PFSK-1 (cell line): Measurements from ENCODE around the gene IRF2.
A peak's percentile ranks its signal among the peaks of the same experiment; 100 is the strongest.

Experiments
- FOXP2 ChIP-seq: optimal IDR thresholded peaks from 2 replicates; pipeline ENCODE3; 2011; ENCODE audit warnings: borderline replicate concordance, control low read depth, inconsistent platforms; ENCODE audit not compliant: insufficient read depth; ENCODE audit errors: extremely low read length, extremely low read depth
- POLR2AphosphoS5 ChIP-seq: IDR thresholded peaks from 2 replicates; pipeline ENCODE4 v1.6.1; 2012; ENCODE audit warnings: low read depth, mild to moderate bottlenecking, control low read depth, low read length, moderate library complexity
- SIN3A ChIP-seq: IDR thresholded peaks from 2 replicates; pipeline ENCODE4 v1.6.1; 2012; ENCODE audit warnings: mild to moderate bottlenecking, low read length, moderate library complexity, borderline replicate concordance; ENCODE audit not compliant: insufficient read depth
- TAF1 ChIP-seq: IDR thresholded peaks from 2 replicates; pipeline ENCODE4 v1.6.1; 2012; ENCODE audit warnings: low read length, control low read depth, borderline replicate concordance; ENCODE audit not compliant: insufficient read depth
- TF ChIP-seq, protein P1 (sequence below), 2 experiments: IDR thresholded peaks; 2 replicates each; pipeline versions ENCODE4 v1.6.1 to v1.8.0; 2011 to 2012; ENCODE audit warnings: low read depth in 2 of 2, low read length in 2 of 2, control low read depth in 1 of 2, inconsistent platforms in 1 of 2, mild to moderate bottlenecking in 1 of 2, moderate library complexity in 1 of 2; ENCODE audit not compliant: insufficient read depth in 1 of 2

Gene IRF2

DNA sequence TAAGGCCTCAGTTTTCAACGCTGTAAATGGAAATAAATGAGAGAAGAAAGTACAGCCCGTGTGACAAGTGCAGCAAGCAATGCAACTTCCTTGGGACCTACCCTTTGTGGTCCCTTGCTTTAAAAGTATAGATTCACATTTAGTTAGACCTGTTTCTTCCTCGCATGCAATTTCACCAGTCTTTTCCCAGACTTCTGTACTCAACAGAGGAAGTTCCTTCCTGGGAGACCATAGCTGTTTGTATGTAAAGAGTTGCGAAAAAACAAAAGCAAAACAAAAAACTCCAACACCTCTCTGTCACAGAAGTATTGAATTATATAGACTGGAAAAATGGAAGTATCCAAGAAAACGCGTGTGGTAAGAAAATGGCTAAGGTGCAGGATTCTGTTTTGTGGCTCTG, 1.1 kb upstream of the IRF2 start:
- no peak for TF ChIP-seq TAF1
- TF ChIP-seq SIN3A: no peak
- TF ChIP-seq, protein P1, sequence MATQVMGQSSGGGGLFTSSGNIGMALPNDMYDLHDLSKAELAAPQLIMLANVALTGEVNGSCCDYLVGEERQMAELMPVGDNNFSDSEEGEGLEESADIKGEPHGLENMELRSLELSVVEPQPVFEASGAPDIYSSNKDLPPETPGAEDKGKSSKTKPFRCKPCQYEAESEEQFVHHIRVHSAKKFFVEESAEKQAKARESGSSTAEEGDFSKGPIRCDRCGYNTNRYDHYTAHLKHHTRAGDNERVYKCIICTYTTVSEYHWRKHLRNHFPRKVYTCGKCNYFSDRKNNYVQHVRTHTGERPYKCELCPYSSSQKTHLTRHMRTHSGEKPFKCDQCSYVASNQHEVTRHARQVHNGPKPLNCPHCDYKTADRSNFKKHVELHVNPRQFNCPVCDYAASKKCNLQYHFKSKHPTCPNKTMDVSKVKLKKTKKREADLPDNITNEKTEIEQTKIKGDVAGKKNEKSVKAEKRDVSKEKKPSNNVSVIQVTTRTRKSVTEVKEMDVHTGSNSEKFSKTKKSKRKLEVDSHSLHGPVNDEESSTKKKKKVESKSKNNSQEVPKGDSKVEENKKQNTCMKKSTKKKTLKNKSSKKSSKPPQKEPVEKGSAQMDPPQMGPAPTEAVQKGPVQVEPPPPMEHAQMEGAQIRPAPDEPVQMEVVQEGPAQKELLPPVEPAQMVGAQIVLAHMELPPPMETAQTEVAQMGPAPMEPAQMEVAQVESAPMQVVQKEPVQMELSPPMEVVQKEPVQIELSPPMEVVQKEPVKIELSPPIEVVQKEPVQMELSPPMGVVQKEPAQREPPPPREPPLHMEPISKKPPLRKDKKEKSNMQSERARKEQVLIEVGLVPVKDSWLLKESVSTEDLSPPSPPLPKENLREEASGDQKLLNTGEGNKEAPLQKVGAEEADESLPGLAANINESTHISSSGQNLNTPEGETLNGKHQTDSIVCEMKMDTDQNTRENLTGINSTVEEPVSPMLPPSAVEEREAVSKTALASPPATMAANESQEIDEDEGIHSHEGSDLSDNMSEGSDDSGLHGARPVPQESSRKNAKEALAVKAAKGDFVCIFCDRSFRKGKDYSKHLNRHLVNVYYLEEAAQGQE (IDR thresholded peaks at IDR 0.05; ENCODE audit: insufficient read depth in 1 of 2, low read depth in 2 of 2, low read length in 2 of 2): no peak
- TF ChIP-seq POLR2AphosphoS5: no peak
- TF ChIP-seq FOXP2: no peak

GRCh38 chr4:184475096-184475461, 729 bp upstream of the IRF2 start:
- TF ChIP-seq FOXP2: no peak

DNA sequence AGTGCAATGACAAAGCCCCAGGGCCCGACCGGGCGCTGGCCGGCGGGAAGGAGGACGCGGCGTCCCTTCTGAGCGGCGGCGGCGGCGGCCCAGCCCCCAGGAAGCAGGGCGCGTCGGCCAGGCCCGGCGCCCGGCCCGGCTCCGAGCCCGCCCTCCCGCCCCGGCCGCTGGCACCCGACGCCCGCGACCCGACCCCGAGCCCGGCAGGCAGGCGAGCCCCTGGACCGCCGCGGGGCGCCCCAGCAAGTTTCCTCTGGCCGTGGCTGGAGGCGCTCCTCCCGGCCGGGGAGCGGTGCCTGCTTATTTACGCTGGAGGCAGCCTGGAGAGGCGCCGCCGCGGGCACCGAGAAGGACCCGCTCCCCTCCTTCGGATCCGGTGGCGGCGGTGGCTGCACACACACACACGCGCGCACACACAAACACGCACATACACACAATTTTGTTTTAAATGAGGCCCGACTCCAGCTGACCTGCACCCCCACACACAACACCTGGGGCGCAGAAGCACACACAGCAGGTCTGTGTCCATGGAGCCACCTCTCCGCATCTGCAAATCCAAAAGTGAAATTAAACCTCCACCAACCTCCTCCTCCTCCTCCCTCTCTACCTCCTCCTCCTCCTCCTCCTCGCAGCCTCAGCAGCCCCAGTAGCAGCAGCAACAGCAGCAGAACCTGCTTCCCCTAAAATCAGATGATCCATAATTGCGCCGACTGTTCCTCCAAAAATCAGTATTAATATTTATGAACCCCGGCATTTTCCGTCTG, 669 bp downstream of the IRF2 start:
- TF ChIP-seq POLR2AphosphoS5 (no peak), FOXP2 (peak; percentile 13)

- TF ChIP-seq POLR2AphosphoS5: no peak
- no peak for TF ChIP-seq TAF1
- no peak for TF ChIP-seq FOXP2
- TF ChIP-seq SIN3A: no peak
- TF ChIP-seq, protein P1 (IDR thresholded peaks at IDR 0.05; ENCODE audit: insufficient read depth in 1 of 2, low read depth in 2 of 2, low read length in 2 of 2): no peak
Measured at GRCh38 chr4:184472614-184473498, 1.5 kb downstream of the IRF2 start.

DNA sequence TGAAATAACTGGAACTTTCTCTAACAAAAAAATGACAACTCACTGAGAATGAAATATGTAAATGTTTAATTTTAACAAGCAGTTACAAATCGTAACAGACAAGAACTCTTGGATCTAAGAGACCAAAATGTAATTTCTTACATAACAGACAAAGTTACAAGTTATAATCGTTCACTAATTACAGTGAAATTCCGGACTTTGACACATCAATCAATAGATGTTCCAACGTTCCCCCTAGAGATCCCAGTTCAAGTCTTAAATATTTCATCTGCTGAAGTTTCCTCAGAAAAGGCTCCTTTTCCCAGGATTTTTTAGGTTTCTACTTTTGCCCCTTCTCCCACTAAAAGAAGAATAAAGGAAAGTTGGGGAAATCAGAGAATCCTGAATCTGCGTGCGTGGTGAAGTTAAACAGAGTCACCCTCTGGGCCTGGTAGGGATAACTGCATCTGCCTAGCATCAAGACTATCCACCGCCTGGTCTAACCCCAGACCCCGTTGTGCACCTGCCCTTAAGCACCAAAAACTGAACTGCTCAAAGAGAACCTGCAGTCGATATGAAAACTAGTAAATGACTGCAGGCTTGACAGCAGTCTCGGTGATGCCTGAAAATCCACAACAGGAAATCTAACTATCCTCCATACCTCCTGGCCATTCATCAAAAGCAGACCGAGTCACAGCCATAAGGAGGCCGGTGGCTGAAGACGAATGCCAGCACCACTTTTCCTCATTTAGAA, 2.3 kb downstream of the IRF2 start:
- TF ChIP-seq FOXP2 (no peak), SIN3A (no peak), POLR2AphosphoS5 (no peak), TAF1 (no peak)
- TF ChIP-seq, protein P1 (IDR thresholded peaks at IDR 0.05; ENCODE audit: insufficient read depth in 1 of 2, low read depth in 2 of 2, low read length in 2 of 2): no peak

- TF ChIP-seq POLR2AphosphoS5 (no peak), TAF1 (no peak), SIN3A (no peak), FOXP2 (no peak)
- TF ChIP-seq, protein P1 (IDR thresholded peaks at IDR 0.05; ENCODE audit: insufficient read depth in 1 of 2, low read depth in 2 of 2, low read length in 2 of 2): no peak
Measured at GRCh38 chr4:184470785-184471110, 3.6 kb downstream of the IRF2 start.
